ENCODE results near the gene ADAMTSL3. TPM values are rescaled to one million over a fixed set of nuclear protein-coding genes. Genes with fewer than 3 reads are reported as not detected.

The ADAMTSL3 gene
- total RNA-seq, 4 donors from 2014 or later, result 16.6 to 30.0 (median 21.8) TPM

DNA sequence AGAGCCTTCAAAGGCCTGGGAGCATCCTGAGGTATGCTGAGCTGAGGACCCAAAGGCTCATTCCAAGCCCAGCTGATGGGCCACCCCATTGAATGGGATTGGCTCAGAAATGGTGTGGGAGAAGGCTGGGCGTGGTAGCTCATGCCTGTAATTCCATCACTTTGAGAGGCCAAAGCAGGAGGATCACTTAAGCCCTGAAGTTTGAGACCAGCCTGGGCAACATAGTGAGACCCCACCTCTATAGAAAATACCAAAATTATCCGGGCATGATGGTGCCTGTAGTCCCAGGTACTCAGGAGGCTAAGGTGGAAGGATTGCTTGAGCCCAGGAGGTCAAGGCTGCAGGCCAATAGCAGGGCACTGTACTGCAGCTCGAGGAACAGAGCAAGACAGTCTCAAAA is 43.8 kb upstream of the ADAMTSL3 start:
- intact Hi-C loops (cut with DNase I), result no loop called here
- DNase-seq (ENCODE audit: extremely low spot score), result no peak
- TF ChIP-seq, protein P1, sequence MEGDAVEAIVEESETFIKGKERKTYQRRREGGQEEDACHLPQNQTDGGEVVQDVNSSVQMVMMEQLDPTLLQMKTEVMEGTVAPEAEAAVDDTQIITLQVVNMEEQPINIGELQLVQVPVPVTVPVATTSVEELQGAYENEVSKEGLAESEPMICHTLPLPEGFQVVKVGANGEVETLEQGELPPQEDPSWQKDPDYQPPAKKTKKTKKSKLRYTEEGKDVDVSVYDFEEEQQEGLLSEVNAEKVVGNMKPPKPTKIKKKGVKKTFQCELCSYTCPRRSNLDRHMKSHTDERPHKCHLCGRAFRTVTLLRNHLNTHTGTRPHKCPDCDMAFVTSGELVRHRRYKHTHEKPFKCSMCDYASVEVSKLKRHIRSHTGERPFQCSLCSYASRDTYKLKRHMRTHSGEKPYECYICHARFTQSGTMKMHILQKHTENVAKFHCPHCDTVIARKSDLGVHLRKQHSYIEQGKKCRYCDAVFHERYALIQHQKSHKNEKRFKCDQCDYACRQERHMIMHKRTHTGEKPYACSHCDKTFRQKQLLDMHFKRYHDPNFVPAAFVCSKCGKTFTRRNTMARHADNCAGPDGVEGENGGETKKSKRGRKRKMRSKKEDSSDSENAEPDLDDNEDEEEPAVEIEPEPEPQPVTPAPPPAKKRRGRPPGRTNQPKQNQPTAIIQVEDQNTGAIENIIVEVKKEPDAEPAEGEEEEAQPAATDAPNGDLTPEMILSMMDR (IDR thresholded peaks at IDR 0.05), result no peak
- TF ChIP-seq POLR2A (IDR thresholded peaks at IDR 0.05; ENCODE audit: low read depth) (no peak), EP300 (IDR thresholded peaks at IDR 0.05) (no peak), POLR2AphosphoS5 (IDR thresholded peaks at IDR 0.05) (no peak)
- no peaks in the 10 kb centered on the region for H3K9me3 ChIP-seq
- WGBS, result 84% methylated on average over 2 of the region's 3 CpGs
- H3K4me3 ChIP-seq, result no peak overlapping the region
- no peaks in the 10 kb centered on the region for H3K27me3 ChIP-seq
- H3K27ac ChIP-seq (replicated peaks in 1 of 4), result no peak overlapping the region
- H3K4me1 ChIP-seq, result peaks cover 0 to 22% (median 15%) of the 10 kb centered on the region in 4 donors
- H3K36me3 ChIP-seq, result no peaks in the 10 kb centered on the region

DNA sequence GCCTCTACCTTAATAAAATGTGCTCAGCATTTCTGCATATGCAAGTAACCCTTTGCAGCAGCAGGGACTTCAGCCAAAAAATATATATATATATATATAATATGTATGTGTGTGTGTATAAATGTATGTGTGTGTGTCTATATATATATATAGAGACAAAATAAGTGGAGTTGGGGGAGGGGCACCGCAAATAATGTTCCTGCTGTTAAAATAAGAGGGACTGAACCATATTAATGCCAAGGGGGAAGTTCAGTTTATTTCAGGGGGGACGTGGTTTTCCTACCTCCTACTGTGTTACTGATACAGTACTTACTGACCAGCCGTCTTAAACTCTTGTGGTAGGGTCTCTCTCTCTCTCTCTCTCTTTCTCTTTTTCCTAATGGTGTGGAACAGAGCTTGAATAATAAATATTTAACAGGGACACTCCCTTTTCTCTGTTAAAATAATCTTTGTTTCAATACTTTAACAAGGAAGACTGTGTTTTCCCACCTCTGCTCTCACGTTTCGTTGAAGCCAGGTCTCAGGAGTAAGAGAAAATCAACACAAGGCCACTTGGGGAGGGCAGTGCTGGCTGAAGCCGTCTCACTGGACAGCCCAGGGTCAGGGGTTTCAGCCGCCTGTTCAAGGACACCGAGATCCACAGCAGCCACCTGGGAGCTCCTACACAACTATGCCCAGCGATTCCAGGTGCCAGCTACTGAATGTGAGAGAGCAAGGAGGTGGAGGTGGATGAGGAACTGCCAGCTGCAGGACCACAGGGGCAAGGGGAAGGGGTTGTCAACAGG is 42.8 kb upstream of the ADAMTSL3 start:
- no peaks in the 10 kb centered on the region for H3K9me3 ChIP-seq
- H3K4me1 ChIP-seq, result peaks cover 0 to 12% (median 6%) of the 10 kb centered on the region in 4 donors
- 85% methylated on average over 9 of the region's 9 CpGs for WGBS
- H3K4me3 ChIP-seq, result no peak overlapping the region
- no peaks in the 10 kb centered on the region for H3K36me3 ChIP-seq
- H3K27me3 ChIP-seq, result no peaks in the 10 kb centered on the region
- intact Hi-C loops (cut with DNase I), result no loop called here
- H3K27ac ChIP-seq (replicated peaks in 1 of 4), result no peak overlapping the region
- DNase-seq (ENCODE audit: extremely low spot score), result no peak
- TF ChIP-seq EP300 (IDR thresholded peaks at IDR 0.05), result no peak
- TF ChIP-seq, protein P1 (IDR thresholded peaks at IDR 0.05), result no peak
- TF ChIP-seq POLR2AphosphoS5 (IDR thresholded peaks at IDR 0.05), result no peak
- no peak for TF ChIP-seq POLR2A (IDR thresholded peaks at IDR 0.05; ENCODE audit: low read depth)

DNA sequence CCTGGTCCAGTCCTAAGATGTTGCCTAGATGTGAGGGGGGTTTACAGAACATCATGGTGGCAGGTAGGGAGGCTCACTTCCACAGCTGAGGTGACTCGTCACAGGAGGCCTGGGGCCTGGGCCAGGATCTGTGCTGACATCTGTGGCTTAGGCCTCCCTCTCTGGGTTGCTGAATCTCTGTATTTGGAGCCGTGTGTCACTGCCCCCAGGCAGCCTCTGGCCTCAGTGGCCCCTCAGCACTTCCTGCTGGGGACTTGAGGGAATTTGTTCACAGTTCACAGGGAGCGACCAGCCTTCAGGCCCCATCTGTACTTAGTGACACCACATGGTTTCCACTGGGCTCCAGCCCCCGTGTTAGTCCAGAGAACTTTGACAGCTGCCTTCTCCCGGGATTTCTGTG is 41.7 kb upstream of the ADAMTSL3 start:
- no peaks in the 10 kb centered on the region for H3K36me3 ChIP-seq
- no peak overlapping the region for H3K27ac ChIP-seq (replicated peaks in 1 of 4)
- TF ChIP-seq POLR2A (IDR thresholded peaks at IDR 0.05; ENCODE audit: low read depth) (no peak), EP300 (IDR thresholded peaks at IDR 0.05) (no peak), POLR2AphosphoS5 (IDR thresholded peaks at IDR 0.05) (no peak)
- TF ChIP-seq, protein P1 (IDR thresholded peaks at IDR 0.05), result no peak
- H3K4me1 ChIP-seq, result peaks cover 0 to 8% (median 4%) of the 10 kb centered on the region in 4 donors
- no peaks in the 10 kb centered on the region for H3K27me3 ChIP-seq
- no peak for DNase-seq (ENCODE audit: extremely low spot score)
- WGBS, result 60% methylated on average over 1 of the region's 5 CpGs
- no peaks in the 10 kb centered on the region for H3K9me3 ChIP-seq
- no peak overlapping the region for H3K4me3 ChIP-seq
- intact Hi-C loops (cut with DNase I), result no loop called here

DNA sequence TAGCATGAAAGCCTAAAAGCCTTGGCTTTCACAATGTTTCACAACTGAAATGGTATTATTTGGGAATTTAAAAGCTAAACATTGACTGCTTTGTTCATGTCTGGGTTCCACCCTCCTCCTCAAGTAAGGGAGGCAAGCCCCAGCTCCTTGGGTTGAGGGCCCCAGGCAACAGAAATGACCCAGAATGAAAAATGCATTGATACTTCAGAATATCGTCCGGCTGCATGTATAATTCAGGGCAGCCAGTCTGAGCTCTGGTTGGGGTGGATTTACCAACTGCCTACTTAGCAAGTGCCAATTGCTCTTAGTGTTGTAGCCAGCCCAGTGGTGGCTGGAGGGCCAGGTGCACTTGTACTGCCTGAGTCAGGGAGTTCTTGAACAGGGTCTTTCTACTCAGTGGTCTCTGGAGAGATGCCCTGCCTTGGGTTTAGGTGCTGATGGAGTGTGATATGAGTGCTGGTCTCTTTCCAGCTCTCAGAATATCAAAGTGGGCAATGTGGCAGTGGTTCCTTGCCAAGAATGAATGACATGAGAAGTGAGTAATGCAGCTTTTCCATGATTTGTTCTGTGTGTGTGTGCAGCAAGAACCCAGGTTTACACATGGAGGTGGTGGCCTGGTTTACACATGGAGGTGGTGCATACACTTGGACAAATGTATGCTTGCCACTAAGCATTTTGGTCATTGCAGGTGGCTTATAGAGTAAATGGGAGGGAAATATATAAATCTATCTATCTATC is 40.9 kb upstream of the ADAMTSL3 start:
- WGBS, result 100% methylated on average over 2 of the region's 2 CpGs
- DNase-seq (ENCODE audit: extremely low spot score), result no peak
- peaks cover 0 to 8% (median 4%) of the 10 kb centered on the region in 4 donors for H3K4me1 ChIP-seq
- no peaks in the 10 kb centered on the region for H3K36me3 ChIP-seq
- no peaks in the 10 kb centered on the region for H3K9me3 ChIP-seq
- intact Hi-C loops (cut with DNase I), result no loop called here
- no peak overlapping the region for H3K4me3 ChIP-seq
- no peak for TF ChIP-seq POLR2AphosphoS5 (IDR thresholded peaks at IDR 0.05)
- TF ChIP-seq, protein P1 (IDR thresholded peaks at IDR 0.05), result no peak
- TF ChIP-seq POLR2A (IDR thresholded peaks at IDR 0.05; ENCODE audit: low read depth), result no peak
- TF ChIP-seq EP300 (IDR thresholded peaks at IDR 0.05), result no peak
- no peak overlapping the region for H3K27ac ChIP-seq (replicated peaks in 1 of 4)
- no peaks in the 10 kb centered on the region for H3K27me3 ChIP-seq

Data from esophagus muscularis mucosa (tissue), 4 donors.